ENCODE measurements around the gene DAGLB. TPM values are rescaled to one million over a fixed set of nuclear protein-coding genes. Genes with fewer than 3 reads are reported as not detected.

Gene DAGLB
- total RNA-seq, 1 donor from 2014 or later: 15.4 TPM

- no peak for DNase-seq
Measured at GRCh38 chr7:6365451-6365850, 82.3 kb downstream of the DAGLB start.

DNA sequence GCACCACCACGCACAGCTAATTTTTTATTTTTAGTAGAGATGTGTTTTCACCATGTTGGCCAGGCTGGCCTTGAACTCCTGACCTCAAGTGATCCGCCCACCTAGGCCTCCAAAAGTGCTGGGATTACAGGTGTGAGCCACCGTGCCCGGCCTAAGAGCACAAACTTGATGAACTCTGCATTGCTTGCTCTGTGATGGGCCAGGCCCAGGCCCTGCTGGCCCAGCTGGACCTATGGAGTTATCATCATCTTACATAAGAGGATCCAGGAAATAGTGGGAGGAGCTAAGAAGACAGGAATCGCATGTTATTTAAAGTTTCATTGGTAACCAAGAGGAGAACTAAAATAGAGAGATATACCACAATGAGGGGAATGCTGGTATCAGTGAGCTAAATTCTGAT lies 86.9 kb downstream of the DAGLB start:
- DNase-seq: no peak

- DNase-seq: no peak
Measured at GRCh38 chr7:6359734-6360133, 88.0 kb downstream of the DAGLB start.

Other genes with a start within 250 kb of the DAGLB start
- 46.0 TPM for gene CYTH3, start 175.3 kb downstream of the DAGLB start, total RNA-seq
- gene FAM220A, start 99.0 kb downstream of the DAGLB start, total RNA-seq: 26.0 TPM
- 57.2 TPM for gene RAC1, start 73.4 kb downstream of the DAGLB start, total RNA-seq
- gene KDELR2, start 36.2 kb upstream of the DAGLB start, total RNA-seq: 138 TPM
- gene GRID2IP, start 103.5 kb upstream of the DAGLB start, total RNA-seq: 0.31 TPM
- gene ZDHHC4, start 129.5 kb upstream of the DAGLB start, total RNA-seq: 52.1 TPM
- 19.0 TPM for gene INTS15, start 142.1 kb upstream of the DAGLB start, total RNA-seq
- gene ZNF853, start 167.7 kb upstream of the DAGLB start, total RNA-seq: 26.1 TPM
- 30.1 TPM for gene ZNF316, start 189.4 kb upstream of the DAGLB start, total RNA-seq

All from tongue (tissue), 2 donors.